NCI-H146 treated with DMSO at 0.1 percent for 48 hours (cell line): ENCODE data around the gene LRFN2.

Source experiments
- DNase-seq: peaks from one replicate; lab custom pipeline; 2025; ENCODE audit not compliant: unreplicated experiment; lab: John Stamatoyannopoulos, UW

LRFN2 gene

DNA sequence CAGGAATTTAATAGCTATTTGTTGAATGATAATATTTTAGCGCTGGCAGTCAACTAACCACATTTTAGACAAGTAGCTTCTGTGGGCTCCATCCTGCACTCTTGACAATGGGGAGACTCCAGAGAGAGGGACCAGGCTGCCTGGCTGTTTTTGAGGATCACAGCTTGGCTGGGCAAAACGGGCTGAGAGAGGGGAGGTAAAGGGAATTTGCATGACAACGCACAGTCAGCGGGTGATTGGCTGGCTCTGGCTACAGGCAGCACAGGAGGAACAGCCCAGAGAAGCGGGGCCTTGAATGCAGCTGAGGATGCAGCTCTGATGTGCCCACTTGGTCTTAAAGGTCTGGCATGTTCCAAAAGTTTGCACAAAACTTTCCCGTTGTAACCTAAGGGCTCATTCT, 41.2 kb downstream of the LRFN2 start:
- DNase-seq, result no peak

DNA sequence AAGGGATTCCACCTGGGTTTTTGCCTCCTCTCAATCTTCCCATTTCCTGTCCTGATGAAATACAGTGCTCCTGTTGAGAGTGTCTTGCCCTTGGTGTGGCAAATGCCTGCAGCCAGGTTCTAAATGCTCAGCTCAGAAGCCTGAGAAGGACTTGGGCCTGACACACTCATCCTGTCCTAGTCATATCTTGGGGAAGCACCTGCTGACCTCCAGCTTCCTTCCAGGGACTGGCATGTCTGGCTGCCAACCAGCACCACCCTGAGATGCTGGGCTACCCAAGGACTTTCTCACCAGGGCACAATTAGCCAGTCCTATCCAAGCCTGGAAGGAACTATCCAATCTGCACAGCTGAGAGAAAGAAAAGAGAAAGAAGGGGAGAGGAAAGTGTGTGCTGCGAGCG, 43.4 kb downstream of the LRFN2 start:
- no peak for DNase-seq

GRCh38 chr6:40543146-40543545, 44.0 kb downstream of the LRFN2 start:
- DNase-seq, result no peak

DNA sequence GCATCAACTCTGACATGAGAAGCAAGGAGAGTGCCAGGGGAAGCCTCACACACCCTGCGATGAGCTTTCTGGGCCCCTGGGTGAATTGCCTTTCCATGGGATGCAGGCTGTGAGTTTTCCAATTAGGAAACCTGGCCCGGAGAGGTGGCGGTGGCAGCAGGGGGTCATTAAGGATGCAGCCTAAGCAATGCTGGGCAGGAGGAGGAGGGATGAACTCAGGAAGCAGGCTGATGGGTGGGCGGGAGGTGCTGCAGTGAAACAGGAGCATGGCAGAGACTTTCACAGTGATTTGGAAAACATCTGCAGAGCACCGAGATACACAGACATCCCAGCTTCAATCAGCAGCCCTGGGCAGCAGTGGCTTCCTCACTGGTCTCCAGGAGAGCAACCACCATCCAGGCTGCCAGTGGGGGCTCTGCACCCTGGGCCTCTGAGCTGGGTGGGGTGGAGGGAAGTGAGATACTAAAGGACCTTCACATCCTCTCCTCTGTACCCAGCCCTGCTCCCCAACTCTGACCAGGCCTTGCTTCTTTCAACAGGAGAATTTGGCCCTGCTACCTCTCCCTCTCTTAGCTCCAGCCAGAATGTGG, 44.9 kb downstream of the LRFN2 start:
- no peak for DNase-seq

DNA sequence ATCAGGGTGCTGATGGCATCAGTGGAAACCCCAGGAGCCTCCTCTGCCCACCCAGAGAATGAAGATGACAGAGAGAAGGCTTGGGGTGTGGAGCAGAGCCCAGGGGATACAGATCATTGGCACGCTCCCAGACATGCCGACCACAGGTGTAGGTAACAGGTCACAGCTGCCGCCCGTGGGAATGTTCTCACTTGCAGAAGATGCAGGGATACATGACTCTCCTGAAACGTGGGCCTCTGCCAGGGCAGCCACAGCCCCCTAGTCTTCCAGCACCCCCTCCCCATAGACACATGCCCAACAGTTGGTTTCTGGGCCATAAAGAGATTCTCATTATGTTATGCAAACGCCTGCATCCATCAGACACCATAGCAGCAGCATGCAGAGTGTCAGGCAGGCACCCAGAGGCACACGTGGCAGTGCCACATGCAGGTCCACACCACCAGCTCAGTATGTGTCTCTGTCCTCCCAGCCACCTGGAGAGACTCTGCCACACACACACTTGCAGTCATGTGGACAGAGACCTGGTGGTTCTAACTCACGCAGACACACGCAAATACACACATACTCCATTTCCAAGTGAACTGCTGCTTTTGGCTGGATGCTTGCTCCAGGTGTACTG, 45.5 kb downstream of the LRFN2 start:
- DNase-seq, result no peak

DNA sequence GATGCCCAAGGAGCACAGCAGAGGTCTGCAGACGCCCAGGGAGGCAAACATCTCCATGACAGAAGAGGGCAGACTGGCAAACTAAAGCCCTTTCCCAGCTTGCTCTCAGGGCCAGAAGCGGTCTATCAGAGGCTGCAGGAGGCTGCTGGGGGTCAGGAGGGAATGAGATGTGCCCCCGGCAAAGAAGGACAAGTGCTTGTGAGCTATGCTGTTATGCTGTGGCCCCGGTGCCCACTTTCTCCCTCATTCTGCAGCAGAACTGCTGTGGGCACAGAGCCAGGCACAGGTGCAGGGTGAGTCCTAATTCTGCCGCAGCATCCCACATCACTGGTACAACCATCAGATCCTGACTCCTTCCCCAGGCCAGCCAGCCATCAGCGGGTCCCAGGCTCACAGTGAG, 46.4 kb downstream of the LRFN2 start:
- DNase-seq, result no peak

- DNase-seq, result no peak
Measured at GRCh38 chr6:40539853-40540252, 47.3 kb downstream of the LRFN2 start.

DNA sequence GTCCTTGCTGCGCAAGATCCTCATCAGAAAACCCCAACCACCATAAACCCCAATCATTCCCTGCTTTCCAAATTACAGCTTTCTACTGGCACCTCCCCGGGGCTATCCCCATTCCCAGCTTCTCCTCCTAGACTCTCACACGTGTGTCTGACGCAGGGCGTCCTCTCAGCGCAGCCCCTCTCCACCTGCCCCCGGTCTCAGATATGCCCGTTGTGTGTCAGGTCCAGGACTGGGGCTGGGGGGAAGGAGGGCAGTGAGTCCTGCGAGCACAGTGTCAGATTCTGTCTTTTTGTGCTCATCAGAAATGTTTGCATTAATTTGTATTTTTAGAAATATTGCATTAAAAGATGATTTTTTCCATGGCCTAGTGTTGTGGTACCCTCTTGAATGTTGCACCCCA, 48.6 kb downstream of the LRFN2 start:
- no peak for DNase-seq

DNA sequence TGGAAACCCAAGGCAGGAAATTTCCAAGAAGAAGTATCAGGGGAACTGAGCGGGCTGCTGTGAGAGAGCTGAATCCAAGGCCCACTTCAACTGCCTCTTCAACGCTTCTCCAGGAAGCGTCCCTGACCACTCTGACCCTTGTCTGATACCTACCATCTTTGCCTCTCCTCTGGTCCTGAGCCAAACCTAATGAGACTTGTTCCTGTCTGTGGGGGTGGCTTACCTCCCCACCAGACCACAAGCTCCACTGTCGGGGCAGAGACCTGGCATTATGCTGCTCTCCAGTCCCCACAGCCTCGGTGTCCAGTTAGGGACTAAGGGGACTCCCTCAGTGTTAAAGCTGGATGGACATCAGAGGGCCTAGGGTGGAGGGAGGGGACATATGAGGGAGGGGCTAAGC, 49.7 kb downstream of the LRFN2 start:
- no peak for DNase-seq

DNA sequence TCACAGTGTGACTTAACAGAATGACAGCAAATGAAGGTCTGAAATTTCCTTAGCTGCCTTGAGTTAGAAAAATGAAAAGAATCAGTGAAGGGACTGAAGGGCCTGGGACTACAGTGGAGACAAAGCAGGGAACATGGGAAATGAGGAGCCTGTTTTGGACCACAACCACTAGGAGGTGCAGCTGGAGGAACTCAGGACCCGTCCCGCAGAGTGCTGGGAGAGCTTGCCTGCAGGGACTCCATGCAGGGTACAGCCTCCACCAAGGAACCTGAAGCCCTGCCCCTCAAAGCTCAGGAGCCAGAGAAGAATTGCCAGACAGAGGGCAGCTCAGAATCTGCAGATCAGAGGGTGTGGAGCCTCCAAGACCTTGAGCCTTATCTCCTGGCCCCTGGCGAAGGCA, 50.7 kb downstream of the LRFN2 start:
- no peak for DNase-seq

GRCh38 chr6:40535819-40536380, 51.3 kb downstream of the LRFN2 start:
- DNase-seq, result no peak

- DNase-seq, result no peak
Measured at GRCh38 chr6:40535110-40535818, 51.9 kb downstream of the LRFN2 start.

- no peak for DNase-seq
Measured at GRCh38 chr6:40532349-40533000, 54.7 kb downstream of the LRFN2 start.

GRCh38 chr6:40529919-40530318, 57.2 kb downstream of the LRFN2 start:
- DNase-seq, result no peak

DNA sequence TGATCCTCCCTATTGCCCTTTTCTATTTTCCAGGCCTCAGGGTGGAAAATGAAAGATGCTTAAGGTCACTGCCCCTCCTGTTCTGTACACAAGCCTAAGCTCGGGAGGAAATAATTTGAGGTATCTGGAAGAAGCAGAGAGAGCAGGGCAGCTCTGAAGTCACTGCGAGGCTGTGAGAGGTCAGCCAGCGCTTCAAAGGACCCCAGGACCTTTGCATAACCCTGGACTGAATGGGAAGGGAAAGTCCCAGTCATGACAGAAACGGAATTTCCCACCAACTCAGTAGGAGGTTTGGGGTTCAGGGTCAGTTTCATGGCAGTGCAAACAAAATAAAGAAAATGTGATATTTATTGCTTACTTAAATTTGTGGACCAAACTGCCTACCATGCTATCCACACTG, 58.1 kb downstream of the LRFN2 start:
- DNase-seq, result no peak

DNA sequence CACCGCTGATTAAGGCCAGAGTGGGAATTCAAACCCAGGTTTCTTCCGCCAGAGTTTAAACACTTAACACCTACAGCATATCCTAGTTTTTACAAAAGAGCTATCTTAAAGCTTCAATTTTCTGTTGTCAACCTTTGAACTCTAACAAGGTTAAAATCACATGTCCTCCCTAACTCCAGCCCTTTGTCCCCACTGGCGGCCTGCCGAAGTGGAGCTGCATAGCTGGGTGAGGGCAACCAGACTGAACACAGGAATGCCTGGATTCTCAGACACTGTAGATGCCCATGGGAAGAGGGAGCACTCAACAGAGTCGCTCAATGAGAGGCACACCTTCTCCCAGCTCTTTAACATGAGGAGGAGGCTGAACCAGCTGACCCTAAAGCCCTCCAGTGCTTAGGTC, 59.1 kb downstream of the LRFN2 start:
- DNase-seq, result no peak

GRCh38 chr6:40526036-40526435, 61.1 kb downstream of the LRFN2 start:
- DNase-seq, result no peak

DNA sequence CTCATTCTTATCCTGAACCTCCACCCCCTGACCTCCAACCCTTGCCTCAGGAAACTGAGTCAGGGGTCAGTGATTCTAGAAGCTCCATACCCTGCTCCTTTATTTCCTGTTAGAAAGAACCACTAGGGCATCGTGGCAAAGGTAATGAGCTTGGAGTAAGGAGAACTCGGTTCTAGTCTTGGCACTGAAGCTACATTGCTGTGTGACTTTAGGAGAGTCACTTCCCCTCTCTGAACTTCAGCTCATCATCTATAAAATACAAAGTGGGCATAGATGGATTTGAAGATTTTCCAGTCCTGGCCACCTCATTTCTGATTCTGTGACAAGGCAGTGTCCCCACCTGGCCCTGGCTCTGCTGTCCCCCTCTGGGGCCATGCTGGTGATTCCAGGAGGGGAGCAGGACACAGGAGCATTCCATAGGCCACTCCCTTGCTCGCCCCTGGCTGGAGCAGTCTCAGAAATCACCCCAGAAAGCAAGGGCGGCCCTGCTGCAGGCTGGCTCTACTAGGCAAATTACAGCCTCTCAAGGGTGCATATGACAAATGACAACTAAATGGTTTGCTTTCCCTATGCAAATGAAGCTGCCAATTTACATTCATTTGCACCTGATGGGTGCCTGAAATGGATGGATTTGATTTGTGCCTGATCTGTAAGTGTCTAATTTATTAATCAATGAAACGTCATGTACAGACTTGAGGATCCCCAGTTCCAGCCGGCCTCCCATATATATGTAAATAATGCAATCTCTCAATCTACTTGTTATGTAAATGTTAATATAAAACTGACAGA, 62.2 kb downstream of the LRFN2 start:
- no peak for DNase-seq

DNA sequence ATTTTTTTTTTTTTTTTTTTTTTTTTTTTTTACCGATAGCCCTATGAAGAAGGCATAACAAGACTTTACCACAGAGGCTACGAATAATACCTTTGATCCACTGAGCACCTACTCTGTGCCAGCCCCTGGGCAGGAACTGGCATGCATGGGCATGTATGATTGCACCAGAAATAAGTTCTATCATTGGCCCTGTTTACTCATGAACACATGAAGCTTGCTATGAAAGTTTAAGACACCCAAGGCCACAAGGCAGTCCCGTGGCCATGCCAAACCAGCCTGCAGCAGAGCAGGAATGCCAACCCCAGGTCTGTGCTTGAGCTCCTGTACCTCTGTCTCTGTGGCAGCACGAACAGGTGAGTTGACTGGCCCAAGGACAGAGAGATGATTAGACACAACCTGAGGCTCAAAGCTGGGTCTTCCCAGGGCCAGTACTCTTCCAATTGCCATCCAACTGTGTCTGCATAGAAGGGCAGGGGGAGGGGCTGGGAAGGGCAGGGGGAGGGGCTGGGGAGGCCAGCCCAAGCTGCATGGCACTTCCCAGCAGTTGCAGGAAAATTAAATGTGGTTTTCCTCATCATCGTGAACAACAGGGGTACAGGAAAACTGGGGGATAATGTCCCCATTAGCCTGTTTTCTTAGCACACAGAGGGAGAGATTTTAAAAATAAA, 63.5 kb downstream of the LRFN2 start:
- DNase-seq, result no peak

GRCh38 chr6:40521496-40521895, 65.7 kb downstream of the LRFN2 start:
- DNase-seq, result no peak

DNA sequence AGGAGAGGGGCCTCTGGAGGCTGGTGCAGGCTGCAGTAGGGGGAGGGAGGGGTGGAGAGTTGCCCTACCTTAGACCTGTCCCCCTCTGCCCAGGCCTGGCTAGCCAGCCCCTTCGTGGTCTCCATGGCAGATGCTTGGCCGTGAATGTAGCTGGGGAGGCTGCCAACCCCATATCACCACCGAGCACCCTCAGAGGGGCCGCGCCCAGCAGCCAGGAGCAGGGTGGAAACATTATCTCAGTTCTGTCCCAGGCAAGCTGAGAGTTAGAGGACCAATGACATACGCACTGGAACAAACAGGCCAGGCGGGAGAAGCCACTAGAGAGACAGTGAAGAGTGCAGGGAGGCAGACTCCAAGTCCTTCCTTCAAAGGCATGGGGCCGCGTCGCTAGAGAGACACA, 66.5 kb downstream of the LRFN2 start:
- no peak for DNase-seq
